ENCODE results near the gene CNN2. TPM values are rescaled to one million over a fixed set of nuclear protein-coding genes. Genes with fewer than 3 reads are reported as not detected.

Gene CNN2

GRCh38 chr19:1085676-1086442, 59.5 kb downstream of the CNN2 start:
- Histone ChIP-seq H3K23ac (ENCODE audit: low read length) (no peak overlapping the region), H2BK15ac (replicated peaks; ENCODE audit: low read depth) (no peak overlapping the region), H3K4me2 (ENCODE audit: low read length) (no peak overlapping the region), H3K36me3 (ENCODE audit: control insufficient read depth, insufficient read depth, low read length) (peaks cover 3% of the 10 kb centered on the region), H3K27me3 (ENCODE audit: insufficient read depth, low read length, poor library complexity) (no peaks in the 10 kb centered on the region), H4K8ac (ENCODE audit: low read depth, low read length) (no peak overlapping the region), H3K18ac (ENCODE audit: low read length) (no peak overlapping the region), H3K4me1 (ENCODE audit: control insufficient read depth, low read depth, low read length) (no peaks in the 10 kb centered on the region), H3K4me3 (ENCODE audit: low read length) (no peak overlapping the region), H3K9ac (ENCODE audit: low read length) (no peak overlapping the region), H3K27ac (ENCODE audit: low read depth, low read length) (no peak overlapping the region), H2BK120ac (ENCODE audit: low read depth, low read length) (no peak overlapping the region), H3K79me2 (ENCODE audit: control insufficient read depth, insufficient read depth, low read length) (no peaks in the 10 kb centered on the region), H2AK5ac (ENCODE audit: low read length) (no peak overlapping the region), H3K4ac (ENCODE audit: low read depth, low read length) (no peak overlapping the region), H3K79me1 (ENCODE audit: low read length) (no peaks in the 10 kb centered on the region), H2BK5ac (ENCODE audit: low read length) (no peak overlapping the region), H4K5ac (ENCODE audit: low read length) (no peak overlapping the region), H3K56ac (ENCODE audit: low read length) (no peak overlapping the region)
- WGBS (ENCODE audit: extremely low coverage, insufficient coverage, low lambda C conversion rate): no CpG with 5 or more reads among the region's 38 CpGs
- DNase-seq: no peak

GRCh38 chr19:1086613-1087012, 60.2 kb downstream of the CNN2 start:
- no CpG with 5 or more reads among the region's 21 CpGs for WGBS (ENCODE audit: extremely low coverage, insufficient coverage, low lambda C conversion rate)
- no peaks in the 10 kb centered on the region for H3K79me1 ChIP-seq (ENCODE audit: low read length)
- no peak overlapping the region for H3K4me2 ChIP-seq (ENCODE audit: low read length)
- no peak overlapping the region for H2BK5ac ChIP-seq (ENCODE audit: low read length)
- H3K9ac ChIP-seq (ENCODE audit: low read length): no peak overlapping the region
- H4K8ac ChIP-seq (ENCODE audit: low read depth, low read length): no peak overlapping the region
- H3K79me2 ChIP-seq (ENCODE audit: control insufficient read depth, insufficient read depth, low read length): no peaks in the 10 kb centered on the region
- H4K5ac ChIP-seq (ENCODE audit: low read length): no peak overlapping the region
- no peaks in the 10 kb centered on the region for H3K27me3 ChIP-seq (ENCODE audit: insufficient read depth, low read length, poor library complexity)
- H3K23ac ChIP-seq (ENCODE audit: low read length): no peak overlapping the region
- H3K4ac ChIP-seq (ENCODE audit: low read depth, low read length): no peak overlapping the region
- no peak for DNase-seq
- H2BK15ac ChIP-seq (replicated peaks; ENCODE audit: low read depth): no peak overlapping the region
- no peaks in the 10 kb centered on the region for H3K4me1 ChIP-seq (ENCODE audit: control insufficient read depth, low read depth, low read length)
- no peak overlapping the region for H2AK5ac ChIP-seq (ENCODE audit: low read length)
- no peak overlapping the region for H3K4me3 ChIP-seq (ENCODE audit: low read length)
- H3K56ac ChIP-seq (ENCODE audit: low read length): no peak overlapping the region
- H2BK120ac ChIP-seq (ENCODE audit: low read depth, low read length): no peak overlapping the region
- H3K36me3 ChIP-seq (ENCODE audit: control insufficient read depth, insufficient read depth, low read length): peaks cover 3% of the 10 kb centered on the region
- no peak overlapping the region for H3K18ac ChIP-seq (ENCODE audit: low read length)
- no peak overlapping the region for H3K27ac ChIP-seq (ENCODE audit: low read depth, low read length)

- no peak overlapping the region for H3K27ac ChIP-seq (ENCODE audit: low read depth, low read length)
- no peak overlapping the region for H3K4ac ChIP-seq (ENCODE audit: low read depth, low read length)
- no peak overlapping the region for H2AK5ac ChIP-seq (ENCODE audit: low read length)
- H3K18ac ChIP-seq (ENCODE audit: low read length): no peak overlapping the region
- H2BK5ac ChIP-seq (ENCODE audit: low read length): no peak overlapping the region
- no peak overlapping the region for H2BK120ac ChIP-seq (ENCODE audit: low read depth, low read length)
- H3K9ac ChIP-seq (ENCODE audit: low read length): no peak overlapping the region
- no peak for DNase-seq
- no peak overlapping the region for H3K23ac ChIP-seq (ENCODE audit: low read length)
- H2BK15ac ChIP-seq (replicated peaks; ENCODE audit: low read depth): no peak overlapping the region
- H3K56ac ChIP-seq (ENCODE audit: low read length): no peak overlapping the region
- H4K5ac ChIP-seq (ENCODE audit: low read length): no peak overlapping the region
- H3K4me2 ChIP-seq (ENCODE audit: low read length): no peak overlapping the region
- H3K4me1 ChIP-seq (ENCODE audit: control insufficient read depth, low read depth, low read length): no peaks in the 10 kb centered on the region
- H3K36me3 ChIP-seq (ENCODE audit: control insufficient read depth, insufficient read depth, low read length): peaks cover 3% of the 10 kb centered on the region
- H3K79me1 ChIP-seq (ENCODE audit: low read length): no peaks in the 10 kb centered on the region
- no peaks in the 10 kb centered on the region for H3K79me2 ChIP-seq (ENCODE audit: control insufficient read depth, insufficient read depth, low read length)
- H3K27me3 ChIP-seq (ENCODE audit: insufficient read depth, low read length, poor library complexity): no peaks in the 10 kb centered on the region
- no CpG with 5 or more reads among the region's 27 CpGs for WGBS (ENCODE audit: extremely low coverage, insufficient coverage, low lambda C conversion rate)
- no peak overlapping the region for H4K8ac ChIP-seq (ENCODE audit: low read depth, low read length)
- no peak overlapping the region for H3K4me3 ChIP-seq (ENCODE audit: low read length)
Observed at GRCh38 chr19:1087813-1088415, 61.5 kb downstream of the CNN2 start.

GRCh38 chr19:1088416-1089010, 62.1 kb downstream of the CNN2 start:
- no peak overlapping the region for H3K9ac ChIP-seq (ENCODE audit: low read length)
- H3K79me2 ChIP-seq (ENCODE audit: control insufficient read depth, insufficient read depth, low read length): peaks cover 5% of the 10 kb centered on the region
- H3K23ac ChIP-seq (ENCODE audit: low read length): no peak overlapping the region
- no peak overlapping the region for H4K8ac ChIP-seq (ENCODE audit: low read depth, low read length)
- H3K56ac ChIP-seq (ENCODE audit: low read length): no peak overlapping the region
- no peak overlapping the region for H3K27ac ChIP-seq (ENCODE audit: low read depth, low read length)
- peaks cover under 1% of the 10 kb centered on the region for H3K79me1 ChIP-seq (ENCODE audit: low read length)
- no peak overlapping the region for H2BK5ac ChIP-seq (ENCODE audit: low read length)
- H2BK15ac ChIP-seq (replicated peaks; ENCODE audit: low read depth): no peak overlapping the region
- no peak overlapping the region for H2AK5ac ChIP-seq (ENCODE audit: low read length)
- no peak overlapping the region for H3K4ac ChIP-seq (ENCODE audit: low read depth, low read length)
- no peak overlapping the region for H3K18ac ChIP-seq (ENCODE audit: low read length)
- whole genome bisulfite sequencing (ENCODE audit: extremely low coverage, insufficient coverage, low lambda C conversion rate): no CpG with 5 or more reads among the region's 27 CpGs
- no peak for DNase-seq
- no peaks in the 10 kb centered on the region for H3K27me3 ChIP-seq (ENCODE audit: insufficient read depth, low read length, poor library complexity)
- no peak overlapping the region for H2BK120ac ChIP-seq (ENCODE audit: low read depth, low read length)
- H3K36me3 ChIP-seq (ENCODE audit: control insufficient read depth, insufficient read depth, low read length): peaks cover 3% of the 10 kb centered on the region
- no peak overlapping the region for H3K4me3 ChIP-seq (ENCODE audit: low read length)
- H3K4me2 ChIP-seq (ENCODE audit: low read length): no peak overlapping the region
- H4K5ac ChIP-seq (ENCODE audit: low read length): no peak overlapping the region
- no peaks in the 10 kb centered on the region for H3K4me1 ChIP-seq (ENCODE audit: control insufficient read depth, low read depth, low read length)

Small RNAs within 50 kb of the gene (small RNA-seq; reads per million reads assigned to genes)
- gene RNU6-2 (ENCODE audit: insufficient read depth): not detected
